NCI-H446 (cell line): ENCODE results near the gene ZNF689.
A peak's percentile ranks its signal among the peaks of the same experiment; 100 is the strongest.
"Not testable (repeated sequence)": the region's sequence is repeated elsewhere in the genome, so short reads cannot be mapped to it uniquely, and the experiment has no call there.

Experiments used
- DNase-seq, 2 experiments: peaks; one replicate each; lab custom pipeline; 2025; lab: John Stamatoyannopoulos, UW

Gene ZNF689

GRCh38 chr16:30609926-30610839, at the start of gene ZNF689:
Gene ZNF689, minus strand, starts transcription at chr16:30610389. Its CDS starts 348 bp downstream, at chr16:30610041.
- peak; percentile 94 to 98 for DNase-seq

- DNase-seq: peak; percentile 95 to 96
Observed at GRCh38 chr16:30658731-30659506, 48.7 kb upstream of the ZNF689 start.

- DNase-seq: peak; percentile 99 to 100
Observed at GRCh38 chr16:30657866-30658730, 47.9 kb upstream of the ZNF689 start, which contains the start of gene FBRS. Gene FBRS, plus strand, starts transcription at chr16:30658431. Its CDS starts 1,088 bp downstream, at chr16:30659519.

GRCh38 chr16:30656974-30657865, 47.0 kb upstream of the ZNF689 start:
- no peak for DNase-seq

GRCh38 chr16:30656388-30656787, 46.2 kb upstream of the ZNF689 start:
- DNase-seq: no peak

GRCh38 chr16:30655815-30656347, 45.7 kb upstream of the ZNF689 start:
- no peak for DNase-seq

GRCh38 chr16:30654856-30655255, 44.7 kb upstream of the ZNF689 start:
- no peak for DNase-seq

- no peak for DNase-seq
Observed at GRCh38 chr16:30652718-30653117, 42.5 kb upstream of the ZNF689 start.

- DNase-seq: no peak
Observed at GRCh38 chr16:30652005-30652296, 41.8 kb upstream of the ZNF689 start.

- peak in 1 of 2 experiments; percentile 50 for DNase-seq
Observed at GRCh38 chr16:30651124-30652004, 41.2 kb upstream of the ZNF689 start.

GRCh38 chr16:30650369-30651123, 40.4 kb upstream of the ZNF689 start, which contains the start of gene PRR14:
Gene PRR14, plus strand, starts transcription at chr16:30650960. Its CDS starts 686 bp downstream, at chr16:30651646.
- peak; percentile 97 to 99 for DNase-seq

GRCh38 chr16:30649725-30650368, 39.7 kb upstream of the ZNF689 start:
- no peak for DNase-seq

- DNase-seq: no peak
Observed at GRCh38 chr16:30647274-30647571, 37.0 kb upstream of the ZNF689 start.

GRCh38 chr16:30645727-30646126, 35.5 kb upstream of the ZNF689 start:
- no peak for DNase-seq

GRCh38 chr16:30644334-30644830, 34.2 kb upstream of the ZNF689 start:
- no peak for DNase-seq

- no peak for DNase-seq
Observed at GRCh38 chr16:30641378-30641982, 31.3 kb upstream of the ZNF689 start.

GRCh38 chr16:30637944-30638343, 27.8 kb upstream of the ZNF689 start:
- peak; percentile 53 to 60 for DNase-seq

- not testable (repeated sequence) for DNase-seq
Observed at GRCh38 chr16:30637139-30637538, 26.9 kb upstream of the ZNF689 start.
